MM.1S (cell line): ENCODE results near the gene HOXC6.

Source experiments
- DNase-seq: peaks from one replicate; pipeline ENCODE4 v3.0.0-alpha.2; 2015
- H2AFZ ChIP-seq: fragments of 300-600 bp; sonication (generic); 2 replicates; pipeline ENCODE4 v1.6.0; 2016; ENCODE audit warnings: antibody characterized with exemption, low read length
- H3F3A ChIP-seq: fragments of 300-600 bp; sonication (generic); 2 replicates; pipeline ENCODE4 v1.6.1; 2016; ENCODE audit warnings: mild to moderate bottlenecking, antibody characterized with exemption, low read length, moderate library complexity, mixed read lengths; ENCODE audit not compliant: insufficient read depth
- H3K27ac ChIP-seq: fragments of 300-600 bp; sonication (generic); 2 replicates; pipeline ENCODE4 v1.5.1; 2016; ENCODE audit warnings: mild to moderate bottlenecking, low read length
- H3K27me3 ChIP-seq: fragments of 300-600 bp; sonication (generic); replicated peaks from 2 replicates; pipeline ENCODE4 v1.6.0; 2016; ENCODE audit warnings: low read length; ENCODE audit not compliant: insufficient read depth
- H3K36me3 ChIP-seq: fragments of 300-600 bp; sonication (generic); replicated peaks from 2 replicates; pipeline ENCODE4 v1.6.1; 2016; ENCODE audit warnings: mild to moderate bottlenecking, low read length, mixed read lengths; ENCODE audit not compliant: insufficient read depth
- H3K4me1 ChIP-seq: fragments of 300-600 bp; sonication (generic); 2 replicates; pipeline ENCODE4 v1.6.1; 2016; ENCODE audit warnings: low read length, mixed read lengths
- H3K4me2 ChIP-seq: fragments of 300-600 bp; sonication (generic); 2 replicates; pipeline ENCODE4 v1.6.0; 2016; ENCODE audit warnings: low read depth, low read length
- H3K4me3 ChIP-seq: fragments of 300-600 bp; sonication (generic); 2 replicates; pipeline ENCODE4 v1.5.1; 2016; ENCODE audit warnings: low read length, mixed read lengths
- H3K79me2 ChIP-seq: fragments of 300-600 bp; sonication (generic); 2 replicates; pipeline ENCODE4 v1.6.1; 2016; ENCODE audit warnings: mixed run types, low read length, mixed read lengths
- H3K9ac ChIP-seq: fragments of 300-600 bp; sonication (generic); 2 replicates; pipeline ENCODE4 v1.6.1; 2016; ENCODE audit warnings: low read length, mixed read lengths
- H3K9me2 ChIP-seq: fragments of 300-600 bp; sonication (generic); replicated peaks from 2 replicates; pipeline ENCODE4 v1.6.1; 2016; ENCODE audit warnings: mild to moderate bottlenecking, low read length, mixed read lengths; ENCODE audit not compliant: insufficient read depth
- H3K9me3 ChIP-seq: fragments of 300-600 bp; sonication (generic); replicated peaks from 2 replicates; pipeline ENCODE4 v1.6.1; 2016; ENCODE audit warnings: mild to moderate bottlenecking, low read length, mixed read lengths; ENCODE audit not compliant: insufficient read depth
- H4K20me1 ChIP-seq: fragments of 300-600 bp; sonication (generic); 2 replicates; pipeline ENCODE4 v1.6.1; 2016; ENCODE audit warnings: mild to moderate bottlenecking, low read length, moderate library complexity, mixed read lengths; ENCODE audit not compliant: insufficient read depth
- CTCF ChIP-seq: fragments of 300-600 bp; sonication (generic); IDR thresholded peaks from 2 replicates; pipeline ENCODE4 v1.5.1; 2016; ENCODE audit warnings: antibody characterized with exemption, low read length, mixed read lengths
- EZH2 ChIP-seq: fragments of 300-600 bp; sonication (generic); optimal IDR thresholded peaks from 2 replicates; pipeline ENCODE3; 2017; ENCODE audit warnings: low read depth, mild to moderate bottlenecking, antibody characterized with exemption, low read length, mixed read lengths
- EZH2phosphoT487 ChIP-seq: fragments of 300-600 bp; sonication (generic); IDR thresholded peaks from 2 replicates; pipeline ENCODE4 v1.6.1; 2018; ENCODE audit warnings: antibody characterized with exemption, low read length

The HOXC6 gene

GRCh38 chr12:54030889-54031471 lies 2.7 kb downstream of the HOXC6 start:
- TF ChIP-seq CTCF, result no peak
- TF ChIP-seq EZH2, result peak; percentile 99
- TF ChIP-seq EZH2phosphoT487, result peak; percentile 87
- no peaks in the 10 kb centered on the region for H3K36me3 ChIP-seq
- no peaks in the 10 kb centered on the region for H3K9me2 ChIP-seq
- H3K4me2 ChIP-seq, result no peak overlapping the region
- H3K9ac ChIP-seq, result no peak overlapping the region
- H2AFZ ChIP-seq, result no peak overlapping the region
- peaks cover 98% of the 10 kb centered on the region for H3K27me3 ChIP-seq
- DNase-seq, result no peak
- H3F3A ChIP-seq, result no peaks in the 10 kb centered on the region
- H4K20me1 ChIP-seq, result no peaks in the 10 kb centered on the region
- H3K9me3 ChIP-seq, result no peaks in the 10 kb centered on the region
- no peaks in the 10 kb centered on the region for H3K79me2 ChIP-seq
- H3K4me1 ChIP-seq, result no peaks in the 10 kb centered on the region
- no peak overlapping the region for H3K4me3 ChIP-seq
- H3K27ac ChIP-seq, result no peak overlapping the region

GRCh38 chr12:54031480-54031879 lies 3.2 kb downstream of the HOXC6 start:
- Histone ChIP-seq H3K79me2 (no peaks in the 10 kb centered on the region), H3K9ac (no peak overlapping the region), H3K4me3 (no peak overlapping the region), H3K4me1 (no peaks in the 10 kb centered on the region), H2AFZ (no peak overlapping the region), H3K9me2 (no peaks in the 10 kb centered on the region), H3K27me3 (peaks cover 98% of the 10 kb centered on the region), H3K36me3 (no peaks in the 10 kb centered on the region), H3F3A (no peaks in the 10 kb centered on the region), H3K9me3 (no peaks in the 10 kb centered on the region), H3K27ac (no peak overlapping the region), H3K4me2 (no peak overlapping the region), H4K20me1 (no peaks in the 10 kb centered on the region)
- no peak for DNase-seq
- TF ChIP-seq CTCF (no peak), EZH2phosphoT487 (no peak), EZH2 (no peak)

- H3K9me3 ChIP-seq, result no peaks in the 10 kb centered on the region
- no peaks in the 10 kb centered on the region for H4K20me1 ChIP-seq
- H3K4me1 ChIP-seq, result no peaks in the 10 kb centered on the region
- no peaks in the 10 kb centered on the region for H3K79me2 ChIP-seq
- H3K4me2 ChIP-seq, result no peak overlapping the region
- peaks cover 97% of the 10 kb centered on the region for H3K27me3 ChIP-seq
- H3K36me3 ChIP-seq, result no peaks in the 10 kb centered on the region
- no peak overlapping the region for H3K4me3 ChIP-seq
- no peak overlapping the region for H2AFZ ChIP-seq
- DNase-seq, result no peak
- no peaks in the 10 kb centered on the region for H3F3A ChIP-seq
- no peak overlapping the region for H3K9ac ChIP-seq
- H3K27ac ChIP-seq, result no peak overlapping the region
- no peak for TF ChIP-seq EZH2
- TF ChIP-seq CTCF, result no peak
- TF ChIP-seq EZH2phosphoT487, result no peak
- no peaks in the 10 kb centered on the region for H3K9me2 ChIP-seq
These were observed 3.9 kb downstream of the HOXC6 start for GRCh38 chr12:54032086-54032619.
